GM21381 (cell line): ENCODE data around the gene TLE1.
A peak's percentile ranks its signal among the peaks of the same experiment; 100 is the strongest.
"Not testable (repeated sequence)": the region's sequence is repeated elsewhere in the genome, so short reads cannot be mapped to it uniquely, and the experiment has no call there.

Source experiments
- ATAC-seq: cut with Tn5 transposase; IDR thresholded peaks from one replicate; pipeline ENCODE4 v1.9.1; 2021; ENCODE audit warnings: mild to moderate bottlenecking, moderate library complexity; ENCODE audit not compliant: unreplicated experiment

TLE1 gene

GRCh38 chr9:81689343-81690175, at the start of gene TLE1:
TLE1 (minus strand) TSS chr9:81689547; CDS start chr9:81688240, 1,307 bp downstream.
- ATAC-seq, result peak; percentile 70

DNA sequence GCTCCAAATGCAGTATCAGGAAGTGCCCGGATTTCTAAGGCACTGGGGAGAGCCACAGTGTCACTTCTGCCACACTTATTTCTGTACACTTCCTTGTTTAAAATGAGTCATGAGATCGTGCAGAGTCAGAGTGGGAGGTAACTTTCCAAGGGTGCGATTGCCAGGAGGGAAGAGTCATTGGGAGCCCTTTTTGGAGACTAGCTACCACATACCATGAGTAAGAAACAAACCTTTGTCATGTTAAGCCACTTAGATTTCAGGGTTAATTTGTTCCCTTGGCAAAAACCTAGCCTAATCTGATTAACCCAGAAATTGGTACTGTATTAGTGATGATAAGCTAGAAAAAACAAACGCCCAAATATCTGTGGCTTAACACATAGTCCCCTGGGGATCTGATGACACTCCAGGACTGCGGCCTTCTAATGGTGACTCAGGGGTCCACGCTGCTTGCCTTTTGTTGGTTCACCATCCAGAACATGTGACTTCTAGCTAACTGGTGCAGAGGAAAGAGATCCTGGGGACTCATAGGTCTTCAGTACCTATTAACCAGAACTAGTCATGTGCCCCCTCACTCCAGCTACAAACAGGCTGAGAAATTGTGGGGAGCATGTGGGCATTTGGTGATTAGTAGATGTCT, 48.6 kb upstream of the TLE1 start:
- peak; percentile 49 for ATAC-seq

GRCh38 chr9:81730498-81730897, 41.2 kb upstream of the TLE1 start:
- ATAC-seq, result not testable (repeated sequence)

DNA sequence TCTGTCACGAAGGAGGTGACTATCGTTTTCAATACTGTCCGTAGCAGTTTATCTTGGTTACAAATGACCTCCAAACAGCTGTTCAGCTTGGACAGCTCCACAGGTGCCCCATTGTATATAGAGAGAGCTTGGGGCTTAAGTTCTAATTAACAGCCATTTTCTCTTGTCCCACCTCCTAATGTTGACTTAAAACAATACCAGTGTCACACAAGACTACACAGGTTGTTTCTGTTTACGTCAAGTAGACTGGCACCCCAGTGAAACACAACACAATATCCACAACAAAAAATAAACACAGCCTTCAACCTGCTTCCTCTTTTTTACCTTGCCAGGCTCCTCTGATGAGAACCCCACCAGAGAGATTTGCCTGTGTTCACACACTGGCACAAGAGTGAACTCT, 39.8 kb upstream of the TLE1 start:
- peak; percentile 70 for ATAC-seq

DNA sequence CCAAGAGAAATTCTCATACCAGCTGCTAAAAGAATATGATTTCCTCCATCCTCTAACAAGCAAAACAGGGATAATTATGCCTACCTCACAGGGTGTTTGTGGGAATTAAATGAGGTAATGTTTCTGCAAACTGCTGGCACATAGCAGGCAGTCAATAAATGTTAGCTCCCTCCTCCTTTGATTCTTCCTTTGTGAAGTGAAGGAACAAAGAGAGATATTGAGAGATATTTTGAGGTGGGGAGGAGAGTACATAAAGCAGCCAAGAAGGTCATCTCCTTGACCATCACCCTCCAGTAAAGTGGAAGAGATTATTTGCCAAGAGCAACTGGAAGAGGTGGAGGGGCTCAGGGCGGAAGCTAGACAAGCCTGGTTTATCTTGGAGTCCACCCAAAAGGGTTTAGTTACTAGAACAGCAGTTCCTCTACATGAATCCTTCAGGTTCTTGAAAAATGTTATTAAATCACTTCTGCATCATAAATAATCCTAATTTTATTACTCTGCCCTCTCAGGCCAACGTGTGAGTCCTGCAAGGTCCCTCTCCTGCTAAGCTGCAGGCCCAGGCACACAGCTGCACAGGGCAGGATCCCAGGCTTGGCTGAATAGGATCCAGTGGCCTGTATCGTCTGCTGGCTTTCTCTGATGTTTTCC, 35.0 kb upstream of the TLE1 start:
- no peak for ATAC-seq

DNA sequence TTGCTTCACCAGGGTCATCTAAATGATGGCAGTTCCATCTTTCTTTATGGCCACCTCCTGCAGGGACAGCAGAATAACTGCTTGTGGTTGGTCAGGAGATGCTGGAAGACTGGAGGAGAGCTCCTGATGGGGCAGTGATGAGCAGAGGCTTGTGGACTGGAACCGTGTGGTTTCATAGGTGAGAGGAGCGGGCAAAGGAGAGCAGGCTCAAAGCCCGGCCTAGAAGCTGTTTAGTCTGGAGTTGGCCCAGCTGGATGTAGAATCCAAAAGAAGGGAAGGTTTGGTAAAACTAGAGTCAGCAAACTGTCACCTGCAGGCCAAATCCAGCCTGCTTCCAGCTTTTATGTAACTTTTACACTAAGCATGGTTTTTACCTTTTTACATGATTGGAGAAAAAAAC, 32.9 kb upstream of the TLE1 start:
- ATAC-seq, result no peak

- no peak for ATAC-seq
Observed at GRCh38 chr9:81720450-81721086, 31.2 kb upstream of the TLE1 start.

DNA sequence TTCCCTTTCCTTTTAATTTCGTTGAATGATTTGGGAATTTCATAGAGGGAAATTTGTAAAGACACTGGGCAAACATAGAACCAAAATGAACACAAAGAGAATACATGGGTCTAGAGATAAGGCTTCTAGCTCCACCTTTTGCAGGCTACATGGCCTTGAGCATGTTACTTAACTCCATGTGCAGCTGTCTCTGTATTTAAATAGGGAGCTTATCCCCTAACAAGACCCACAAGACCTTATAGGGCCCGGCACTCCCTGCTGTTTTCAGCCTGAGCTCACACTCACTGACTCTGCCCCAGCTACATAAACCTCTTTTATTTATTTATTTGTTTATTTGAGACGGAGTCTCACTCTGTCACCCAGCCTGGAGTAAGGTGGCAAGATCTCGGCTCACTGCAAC, 30.6 kb upstream of the TLE1 start:
- ATAC-seq, result no peak

DNA sequence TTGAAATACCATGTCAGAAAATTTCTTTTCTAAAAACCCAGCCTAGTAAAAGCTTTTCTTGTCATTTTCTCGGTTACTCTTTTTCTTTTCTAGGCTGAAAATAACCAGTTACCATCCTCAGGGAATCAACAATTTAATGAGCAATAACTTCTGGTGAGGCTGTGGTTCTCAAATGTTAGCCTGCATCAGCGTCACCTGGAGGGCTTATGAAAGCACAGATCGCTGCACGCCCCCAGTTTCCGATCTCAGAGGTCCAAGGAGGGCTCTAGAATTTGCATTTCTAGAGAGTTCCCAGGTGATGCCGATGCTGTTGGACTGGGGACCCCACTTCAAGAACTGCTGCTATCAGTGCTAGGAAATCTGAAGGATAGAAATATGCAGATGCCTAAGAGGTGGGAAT, 28.9 kb upstream of the TLE1 start:
- ATAC-seq, result no peak

DNA sequence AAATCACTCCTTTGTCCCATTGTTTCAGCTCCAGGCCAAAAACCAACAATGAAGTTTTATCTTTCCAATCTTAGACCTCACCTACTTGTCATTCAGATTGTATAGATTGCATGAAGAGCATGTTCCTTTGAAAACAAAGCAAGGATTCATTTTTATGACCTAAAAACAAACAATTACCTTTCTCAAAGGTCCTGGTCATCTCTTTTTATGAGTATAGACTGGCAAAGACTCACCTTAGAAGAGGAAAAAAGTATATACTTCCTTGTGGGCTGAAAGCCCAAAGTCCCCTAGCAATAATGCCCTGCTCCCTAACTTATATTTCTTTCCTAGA, 28.4 kb upstream of the TLE1 start:
- no peak for ATAC-seq

DNA sequence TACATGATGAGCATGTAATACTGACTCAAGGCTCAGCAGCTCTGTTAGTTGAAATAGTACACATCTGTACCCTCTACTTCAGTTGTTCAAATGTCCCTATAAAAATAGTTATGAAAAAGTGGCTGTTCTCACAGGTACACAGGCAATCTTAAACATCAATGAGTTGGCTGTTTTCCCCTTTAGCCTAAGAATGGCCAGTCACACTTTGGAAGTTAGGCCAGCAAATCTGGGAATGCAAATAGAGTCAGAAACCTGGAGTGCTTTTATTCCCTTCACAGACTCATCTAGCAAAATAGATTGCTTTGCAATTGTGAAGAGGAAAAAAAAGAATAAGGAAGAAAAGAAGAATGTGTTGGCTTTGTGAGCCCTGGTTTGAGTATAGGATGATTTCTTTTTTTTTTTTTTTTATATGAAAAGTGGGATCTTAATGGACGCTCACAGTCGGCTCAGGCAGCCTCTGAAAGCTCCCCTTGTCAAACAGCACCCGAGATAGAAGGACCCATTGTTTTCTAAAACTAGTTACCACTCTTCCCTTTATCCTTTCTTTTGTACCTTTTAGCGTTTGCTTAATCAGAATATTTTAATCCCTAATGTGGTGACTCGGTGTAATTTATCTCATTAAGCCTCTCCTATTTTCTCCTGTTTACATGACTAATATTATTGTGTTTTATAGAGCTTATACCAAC, 27.9 kb upstream of the TLE1 start:
- no peak for ATAC-seq

- no peak for ATAC-seq
Observed at GRCh38 chr9:81716409-81716808, 27.1 kb upstream of the TLE1 start.

DNA sequence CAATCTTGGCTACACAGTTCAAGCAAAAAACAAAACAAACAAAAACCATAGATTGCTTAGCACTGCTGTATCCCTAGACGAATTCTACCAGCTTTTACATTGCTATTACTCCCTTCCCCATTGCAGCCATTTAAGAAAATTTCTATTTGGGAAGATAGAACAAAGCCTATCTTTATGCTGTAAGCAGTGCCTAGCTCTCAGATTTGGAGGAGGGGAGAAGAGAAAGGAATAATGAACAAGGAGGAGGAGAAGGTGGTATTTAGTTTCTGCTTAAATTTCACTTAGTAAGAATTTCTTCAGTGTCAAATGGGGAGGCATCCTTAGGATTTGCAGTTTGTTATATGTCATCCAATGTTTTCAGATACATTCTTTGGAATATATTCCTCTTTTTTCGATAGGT, 16.2 kb upstream of the TLE1 start:
- ATAC-seq, result no peak

DNA sequence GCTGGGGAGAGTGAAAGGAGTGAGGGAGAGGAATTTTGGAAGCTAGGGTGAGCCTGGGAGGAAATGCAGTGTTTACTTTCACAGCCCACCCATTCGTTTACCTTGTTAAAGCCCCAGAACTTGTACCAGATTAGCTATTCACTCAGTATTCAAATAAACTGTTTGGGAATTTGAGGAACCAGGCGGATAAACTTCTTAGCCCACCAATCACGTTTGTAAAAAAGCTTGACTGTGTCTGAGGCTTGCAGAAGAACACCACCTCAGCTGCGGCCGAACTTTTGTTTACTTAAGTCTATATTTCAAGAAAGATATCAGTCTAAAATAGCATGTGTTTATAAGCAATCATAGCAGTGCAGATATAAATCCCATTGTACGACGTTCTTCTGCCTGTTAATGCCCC, 5.2 kb upstream of the TLE1 start:
- no peak for ATAC-seq

GRCh38 chr9:81693671-81694378, 4.5 kb upstream of the TLE1 start:
- ATAC-seq, result no peak

- no peak for ATAC-seq
Observed at GRCh38 chr9:81690251-81690851, 1.0 kb upstream of the TLE1 start.

DNA sequence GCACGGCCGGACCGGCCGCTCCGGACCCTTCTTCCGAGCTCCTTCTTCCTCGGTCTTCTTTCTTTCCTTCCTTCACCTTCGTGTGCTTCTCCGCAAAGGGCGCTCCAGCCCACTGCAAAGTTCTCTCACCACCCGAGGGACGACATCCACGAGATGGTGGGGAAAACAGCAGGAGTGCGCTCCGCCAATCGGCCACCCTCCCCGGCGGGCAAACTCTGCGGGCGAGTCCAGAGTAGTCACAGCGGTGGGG, 329 bp downstream of the TLE1 start:
- not testable (repeated sequence) for ATAC-seq

- ATAC-seq, result peak; percentile 11
Observed at GRCh38 chr9:81688262-81689092, 870 bp downstream of the TLE1 start.

GRCh38 chr9:81687521-81688261, 1.7 kb downstream of the TLE1 start:
- ATAC-seq, result no peak
